ENCODE measurements around the gene ZMYM4. TPM values are rescaled to one million over a fixed set of nuclear protein-coding genes. Genes with fewer than 3 reads are reported as not detected.

ZMYM4 gene
- total RNA-seq, 2 experiments from 2014 or later = 37.0 to 39.9 TPM

DNA sequence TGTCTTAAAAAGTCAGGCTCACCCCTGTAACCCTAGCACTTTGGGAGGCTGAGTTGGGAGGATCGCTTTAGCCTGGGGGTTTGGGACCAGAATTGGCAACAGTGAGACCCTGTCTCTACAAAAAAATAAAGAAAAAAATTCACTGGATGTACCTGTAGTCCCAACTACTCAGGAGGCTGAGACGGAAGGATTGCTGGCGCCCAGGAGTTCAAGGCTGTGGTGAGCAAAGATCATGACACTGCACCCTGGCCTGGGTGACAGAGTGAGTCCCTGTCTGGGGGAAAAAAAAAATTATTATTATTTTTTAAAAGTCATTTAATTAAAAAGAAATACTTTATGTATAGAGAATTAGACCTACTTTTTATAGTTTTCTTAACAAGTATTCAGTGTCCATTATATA lies 47.1 kb downstream of the ZMYM4 start:
- CTCF ChIA-PET = interaction anchor here (1.0 kb wide), 1 partner anchor 114 kb away, joined by 3 read pairs; no protein-coding TSS in a partner anchor

GRCh38 chr1:35316264-35316663 lies 47.8 kb downstream of the ZMYM4 start:
- Histone ChIP-seq H3K27ac (ENCODE audit: low read depth in 1 of 2, low read length in 2 of 2) (no peak overlapping the region), H3K4me1 (ENCODE audit: insufficient read depth, low read length) (no peaks in the 10 kb centered on the region), H3K36me3 (ENCODE audit: insufficient read depth, low read length) (no peaks in the 10 kb centered on the region), H3K27me3 (ENCODE audit: control insufficient read depth in 1 of 2, insufficient read depth in 2 of 2, low read length in 2 of 2) (no peaks in the 10 kb centered on the region), H3K9me3 (ENCODE audit: control insufficient read depth in 1 of 2, insufficient read depth in 1 of 2, low read length in 2 of 2) (no peaks in the 10 kb centered on the region), H3K4me3 (ENCODE audit: low read length) (no peak overlapping the region)
- TF ChIP-seq, protein P1, sequence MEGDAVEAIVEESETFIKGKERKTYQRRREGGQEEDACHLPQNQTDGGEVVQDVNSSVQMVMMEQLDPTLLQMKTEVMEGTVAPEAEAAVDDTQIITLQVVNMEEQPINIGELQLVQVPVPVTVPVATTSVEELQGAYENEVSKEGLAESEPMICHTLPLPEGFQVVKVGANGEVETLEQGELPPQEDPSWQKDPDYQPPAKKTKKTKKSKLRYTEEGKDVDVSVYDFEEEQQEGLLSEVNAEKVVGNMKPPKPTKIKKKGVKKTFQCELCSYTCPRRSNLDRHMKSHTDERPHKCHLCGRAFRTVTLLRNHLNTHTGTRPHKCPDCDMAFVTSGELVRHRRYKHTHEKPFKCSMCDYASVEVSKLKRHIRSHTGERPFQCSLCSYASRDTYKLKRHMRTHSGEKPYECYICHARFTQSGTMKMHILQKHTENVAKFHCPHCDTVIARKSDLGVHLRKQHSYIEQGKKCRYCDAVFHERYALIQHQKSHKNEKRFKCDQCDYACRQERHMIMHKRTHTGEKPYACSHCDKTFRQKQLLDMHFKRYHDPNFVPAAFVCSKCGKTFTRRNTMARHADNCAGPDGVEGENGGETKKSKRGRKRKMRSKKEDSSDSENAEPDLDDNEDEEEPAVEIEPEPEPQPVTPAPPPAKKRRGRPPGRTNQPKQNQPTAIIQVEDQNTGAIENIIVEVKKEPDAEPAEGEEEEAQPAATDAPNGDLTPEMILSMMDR (IDR thresholded peaks at IDR 0.05) = no peak
- Mint-ChIP-seq H3K27me3 (no peaks in the 10 kb centered on the region), H3K4me3 (no peak overlapping the region), H3K36me3 (ENCODE audit: low read depth) (peaks cover 30% of the 10 kb centered on the region), H3K9me3 (no peaks in the 10 kb centered on the region), H3K4me1 (ENCODE audit: low read depth) (peaks cover 13% of the 10 kb centered on the region), H3K27ac (no peak overlapping the region)
- ChIA-PET POLR2A (no interaction called here), CTCF (interaction anchor here (1.0 kb wide), 1 partner anchor 114 kb away, joined by 3 read pairs; no protein-coding TSS in a partner anchor)
- no peak for ATAC-seq (ENCODE audit: poor library complexity)
- intact Hi-C loops (cut with DNase I, micrococcal nuclease) = no loop called here
- DNase-seq = no peak

More for the DNA sequence above, 47.1 kb downstream of the ZMYM4 start:
- no peaks in the 10 kb centered on the region for H3K9me3 ChIP-seq (ENCODE audit: control insufficient read depth in 1 of 2, insufficient read depth in 1 of 2, low read length in 2 of 2)
- DNase-seq = no peak
- H3K27me3 ChIP-seq (ENCODE audit: control insufficient read depth in 1 of 2, insufficient read depth in 2 of 2, low read length in 2 of 2) = no peaks in the 10 kb centered on the region
- Mint-ChIP-seq H3K27me3 (no peaks in the 10 kb centered on the region), H3K4me1 (ENCODE audit: low read depth) (peaks cover 8% of the 10 kb centered on the region), H3K4me3 (no peak overlapping the region), H3K27ac (no peak overlapping the region), H3K9me3 (no peaks in the 10 kb centered on the region), H3K36me3 (ENCODE audit: low read depth) (peaks cover 32% of the 10 kb centered on the region)
- no peaks in the 10 kb centered on the region for H3K4me1 ChIP-seq (ENCODE audit: insufficient read depth, low read length)
- intact Hi-C loops (cut with DNase I, micrococcal nuclease) = no loop called here
- POLR2A ChIA-PET = no interaction called here
- peaks cover 3% of the 10 kb centered on the region for H3K36me3 ChIP-seq (ENCODE audit: insufficient read depth, low read length)
- TF ChIP-seq, protein P1 (IDR thresholded peaks at IDR 0.05) = no peak
- ATAC-seq (ENCODE audit: poor library complexity) = no peak
- no peak overlapping the region for H3K4me3 ChIP-seq (ENCODE audit: low read length)
- H3K27ac ChIP-seq (ENCODE audit: low read depth in 1 of 2, low read length in 2 of 2) = no peak overlapping the region

GRCh38 chr1:35319988-35320713 lies 51.6 kb downstream of the ZMYM4 start:
- H3K36me3 Mint-ChIP-seq (ENCODE audit: low read depth) = peaks cover 39% of the 10 kb centered on the region
- no peak overlapping the region for H3K27ac ChIP-seq (ENCODE audit: low read depth in 1 of 2, low read length in 2 of 2)

More at GRCh38 chr1:35319988-35320713, 51.6 kb downstream of the ZMYM4 start:
- ChIA-PET CTCF (no interaction called here), POLR2A (interaction anchor here (0.6 kb wide), 1 partner anchor 46 kb away, joined by 3 read pairs; no protein-coding TSS in a partner anchor)
- H3K27me3 ChIP-seq (ENCODE audit: control insufficient read depth in 1 of 2, insufficient read depth in 2 of 2, low read length in 2 of 2) = no peaks in the 10 kb centered on the region
- no peaks in the 10 kb centered on the region for H3K4me1 ChIP-seq (ENCODE audit: insufficient read depth, low read length)
- no peaks in the 10 kb centered on the region for H3K36me3 ChIP-seq (ENCODE audit: insufficient read depth, low read length)
- intact Hi-C loops (cut with DNase I, micrococcal nuclease) = no loop called here
- no peaks in the 10 kb centered on the region for H3K9me3 ChIP-seq (ENCODE audit: control insufficient read depth in 1 of 2, insufficient read depth in 1 of 2, low read length in 2 of 2)
- H3K27me3 Mint-ChIP-seq = no peaks in the 10 kb centered on the region
- DNase-seq = no peak
- peaks cover 32% of the 10 kb centered on the region for H3K4me1 Mint-ChIP-seq (ENCODE audit: low read depth)
- H3K4me3 Mint-ChIP-seq = no peak overlapping the region
- no peak overlapping the region for H3K4me3 ChIP-seq (ENCODE audit: low read length)
- no peak overlapping the region for H3K27ac Mint-ChIP-seq
- ATAC-seq (ENCODE audit: poor library complexity) = no peak
- TF ChIP-seq, protein P1 (IDR thresholded peaks at IDR 0.05) = no peak
- H3K9me3 Mint-ChIP-seq = no peaks in the 10 kb centered on the region

Data from CD4-positive, alpha-beta T cell (primary cell).